Measurements from ENCODE around the gene MRPS15. TPM values are rescaled to one million over a fixed set of nuclear protein-coding genes. Genes with fewer than 3 reads are reported as not detected.

MRPS15 gene
- total and polyA plus RNA-seq, 12 donors = 49.8 to 287 (median 81.6) TPM

GRCh38 chr1:36446746-36447145, 17.4 kb downstream of the MRPS15 start:
- Histone ChIP-seq H3K9me3 (replicated peaks in 1 of 3) (no peaks in the 10 kb centered on the region), H3K4me3 (no peak overlapping the region), H3K27me3 (no peaks in the 10 kb centered on the region), H3K4me1 (replicated peaks in 1 of 2) (peaks cover 3 to 8% of the 10 kb centered on the region in 2 donors), H3K27ac (no peak overlapping the region), H3K36me3 (replicated peaks in 1 of 2) (no peaks in the 10 kb centered on the region)
- TF ChIP-seq CTCF (IDR thresholded peaks at IDR 0.05) = no peak
- TF ChIP-seq POLR2A (IDR thresholded peaks at IDR 0.05) = no peak
- 45 to 56% (median 52%) methylated on average over 5 of the region's 5 CpGs for WGBS, 4 donors
- intact Hi-C loops (cut with DNase I) = no loop called here
- no peak for DNase-seq

- TF ChIP-seq POLR2A (IDR thresholded peaks at IDR 0.05) = no peak
- peak in 1 of 6 experiments; percentile 19 for TF ChIP-seq CTCF (IDR thresholded peaks at IDR 0.05)
- DNase-seq = no peak
- Histone ChIP-seq H3K27ac (no peak overlapping the region), H3K4me3 (no peak overlapping the region), H3K27me3 (no peaks in the 10 kb centered on the region), H3K36me3 (replicated peaks in 1 of 2) (no peaks in the 10 kb centered on the region), H3K9me3 (replicated peaks in 1 of 3) (no peaks in the 10 kb centered on the region), H3K4me1 (replicated peaks in 1 of 2) (peaks cover 3 to 8% of the 10 kb centered on the region in 2 donors)
- intact Hi-C loops (cut with DNase I) = no loop called here
- WGBS, 4 donors = 60 to 77% (median 64%) methylated on average over 8 of the region's 8 CpGs
These were observed 17.9 kb downstream of the MRPS15 start for GRCh38 chr1:36446271-36446670.

GRCh38 chr1:36443297-36443696, 20.9 kb downstream of the MRPS15 start:
- Histone ChIP-seq H3K4me1 (replicated peaks in 1 of 2) (peaks cover 5 to 8% of the 10 kb centered on the region in 2 donors), H3K36me3 (replicated peaks in 1 of 2) (no peaks in the 10 kb centered on the region), H3K27me3 (no peaks in the 10 kb centered on the region), H3K9me3 (replicated peaks in 1 of 3) (no peaks in the 10 kb centered on the region), H3K4me3 (no peak overlapping the region), H3K27ac (no peak overlapping the region)
- TF ChIP-seq POLR2A (IDR thresholded peaks at IDR 0.05) (no peak), CTCF (IDR thresholded peaks at IDR 0.05) (no peak)
- DNase-seq = no peak
- 87 to 95% (median 92%) methylated on average over 2 of the region's 2 CpGs for WGBS, 4 donors
- intact Hi-C loops (cut with DNase I) = no loop called here

DNA sequence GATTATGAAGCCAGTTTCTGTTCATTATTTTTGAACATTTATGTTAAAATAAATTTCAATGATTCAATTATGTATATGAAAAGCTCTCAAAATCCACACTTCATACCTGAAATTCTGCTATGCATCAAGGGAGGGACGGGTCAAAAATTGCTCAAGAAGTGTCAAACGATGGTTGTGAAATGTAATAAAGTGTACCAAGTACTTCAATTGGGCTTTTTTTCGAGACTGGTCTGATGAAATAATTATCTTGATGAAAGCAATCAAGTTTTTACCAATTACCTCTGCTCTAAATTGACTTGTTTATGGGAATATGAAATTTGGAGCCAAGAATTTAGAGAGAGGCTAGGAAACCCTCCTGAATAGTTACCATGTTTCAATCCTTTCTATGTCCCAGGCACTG, 21.8 kb downstream of the MRPS15 start:
- H3K27me3 ChIP-seq = no peaks in the 10 kb centered on the region
- H3K4me3 ChIP-seq = no peak overlapping the region
- peaks cover 5 to 8% of the 10 kb centered on the region in 2 donors for H3K4me1 ChIP-seq (replicated peaks in 1 of 2)
- 75 to 84% (median 78%) methylated on average over 3 of the region's 3 CpGs for WGBS, 4 donors
- intact Hi-C loops (cut with DNase I) = no loop called here
- no peak overlapping the region for H3K27ac ChIP-seq
- peaks cover 0 to 6% of the 10 kb centered on the region in 2 donors for H3K36me3 ChIP-seq (replicated peaks in 1 of 2)
- no peak for TF ChIP-seq CTCF (IDR thresholded peaks at IDR 0.05)
- DNase-seq = no peak
- H3K9me3 ChIP-seq (replicated peaks in 1 of 3) = no peaks in the 10 kb centered on the region
